NCI-H748 treated with DMSO at 0.1 percent for 48 hours (cell line): ENCODE data around the gene PREX1.

Experiments
- DNase-seq: peaks from one replicate; lab custom pipeline; 2025; lab: John Stamatoyannopoulos, UW

PREX1 gene

DNA sequence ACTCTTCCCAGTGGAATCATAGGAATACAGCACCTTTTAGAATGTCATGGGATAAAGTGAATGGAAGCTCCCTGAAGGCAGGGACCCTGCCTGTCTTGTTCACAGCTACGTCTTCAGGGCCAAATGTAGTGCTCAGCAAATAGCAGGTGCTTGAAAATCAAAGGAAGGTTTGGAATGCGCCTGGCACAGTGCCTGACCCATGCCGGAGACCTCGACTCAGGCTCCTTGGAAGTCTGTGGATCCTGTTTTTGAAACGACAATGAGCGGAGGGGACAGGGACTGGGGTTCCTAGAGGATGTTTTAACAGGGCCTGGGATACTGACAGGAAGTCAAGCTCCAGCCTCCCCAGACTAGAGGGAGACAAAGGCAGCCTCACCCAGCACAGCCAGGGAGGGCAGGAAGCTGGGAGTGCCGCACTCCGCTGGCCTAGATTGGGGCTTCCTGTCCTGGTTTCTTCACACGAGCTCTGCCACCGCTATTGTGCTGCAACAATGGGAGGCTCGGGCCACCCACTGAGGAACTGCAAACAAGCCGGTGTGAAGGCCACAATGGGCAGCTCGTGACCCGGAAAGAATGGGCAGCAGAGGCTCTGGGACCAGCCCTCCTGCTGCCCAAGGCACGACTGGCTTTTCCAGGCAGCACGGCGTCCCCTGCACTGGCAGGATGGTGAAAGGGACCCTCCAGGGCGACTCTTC is 76.7 kb downstream of the PREX1 start:
- peak; percentile 60 for DNase-seq

DNA sequence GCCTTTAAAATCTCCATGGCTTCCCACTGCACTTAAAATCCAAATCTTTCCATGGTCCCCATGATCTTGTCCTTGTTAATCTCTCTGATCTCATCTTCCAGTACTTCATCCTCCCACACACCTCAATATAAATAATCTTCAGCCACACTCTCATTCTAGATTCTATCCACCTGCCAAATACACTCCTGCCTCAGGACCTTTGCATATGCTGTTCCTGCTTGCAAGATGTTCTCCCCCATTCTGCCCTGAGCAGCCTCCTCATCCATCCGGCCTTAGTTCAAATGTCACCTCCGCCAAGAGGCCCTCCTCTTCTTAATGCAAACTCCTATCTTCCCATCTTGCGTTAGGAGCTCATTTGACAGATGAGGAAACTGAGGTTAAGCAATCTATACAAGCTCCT is 77.4 kb downstream of the PREX1 start:
- no peak for DNase-seq

DNA sequence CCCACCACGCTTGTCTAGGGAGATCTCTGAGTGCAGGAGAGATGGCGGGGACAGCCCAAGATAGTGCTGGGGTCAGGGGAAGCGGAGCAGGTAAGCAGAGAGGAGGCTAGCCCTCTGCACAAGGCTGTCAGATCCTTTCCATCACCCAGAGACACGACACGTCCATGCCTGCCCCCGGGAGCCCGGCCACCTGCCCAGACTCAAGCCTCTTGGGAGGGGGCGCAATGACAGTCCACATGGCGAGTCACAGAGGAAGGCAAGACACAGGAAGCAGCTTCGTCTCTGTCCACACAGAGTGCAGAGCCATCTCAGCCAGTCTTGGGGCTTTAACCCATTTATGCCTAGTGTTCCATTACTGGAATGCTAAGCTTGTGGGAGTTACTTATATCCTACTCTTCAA is 78.4 kb downstream of the PREX1 start:
- DNase-seq: no peak

DNA sequence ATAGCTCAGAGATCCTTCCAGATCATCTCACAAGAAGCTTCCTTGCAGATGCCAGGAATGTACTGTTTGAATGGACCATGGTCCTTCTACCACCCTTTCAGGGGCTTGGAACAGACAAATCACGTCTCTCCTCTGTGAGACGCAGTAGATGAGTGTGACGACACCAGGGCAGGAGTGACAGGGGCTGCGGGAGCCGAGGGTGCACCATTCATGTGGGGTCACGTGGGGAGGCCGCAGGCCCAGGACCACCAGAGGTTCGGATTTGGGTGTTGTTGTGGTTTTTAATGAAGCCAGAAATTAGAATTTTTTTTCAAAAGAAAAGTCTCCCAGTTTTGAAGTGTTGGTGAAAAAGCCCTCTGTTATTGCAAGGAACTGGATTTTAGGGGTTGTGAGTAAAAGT is 79.2 kb downstream of the PREX1 start:
- no peak for DNase-seq

DNA sequence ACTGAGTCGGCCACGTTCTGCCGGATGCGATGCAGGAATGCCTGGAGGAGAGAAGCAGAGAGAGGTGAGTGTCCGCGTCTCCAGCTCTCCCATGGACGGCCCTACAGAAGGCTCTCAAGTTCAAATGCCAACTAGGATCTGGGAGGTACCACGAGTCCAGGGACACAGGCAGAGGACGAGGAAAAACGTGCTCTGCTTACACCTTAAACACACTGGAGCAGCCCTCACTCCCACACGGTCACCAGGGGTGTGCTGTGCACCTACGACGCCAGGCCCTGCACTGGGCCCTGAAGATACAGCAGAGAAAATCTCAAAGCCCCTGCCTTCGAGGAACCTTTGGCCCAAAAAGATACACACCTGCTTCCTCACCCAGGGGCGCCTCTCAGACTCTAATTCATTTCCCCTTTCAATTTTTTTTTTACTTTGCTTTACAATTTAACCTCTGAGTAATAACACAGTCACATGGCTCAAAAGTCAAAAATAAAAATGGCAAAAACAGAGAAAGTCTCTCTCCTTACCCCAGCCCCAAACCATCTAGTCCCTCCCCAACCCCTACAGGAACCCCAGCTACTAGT is 79.9 kb downstream of the PREX1 start:
- DNase-seq: no peak

DNA sequence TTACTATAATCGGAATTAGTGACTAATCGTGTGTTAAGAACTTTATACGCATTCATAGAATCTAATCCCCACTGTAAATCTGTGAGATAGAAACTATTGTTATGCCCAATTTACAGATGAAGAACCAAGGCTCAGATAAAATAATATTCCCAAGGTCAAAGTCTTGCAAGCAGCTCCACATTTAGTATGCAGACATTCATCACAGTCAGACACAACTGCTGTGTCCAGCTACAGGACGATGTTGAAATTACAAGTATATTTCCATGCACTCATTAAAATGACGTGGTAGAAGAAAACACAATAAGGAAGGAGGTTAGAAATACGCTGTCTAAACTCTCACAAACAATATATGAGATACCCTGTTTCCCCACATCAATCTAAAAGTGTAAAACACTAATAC is 82.5 kb downstream of the PREX1 start:
- no peak for DNase-seq

DNA sequence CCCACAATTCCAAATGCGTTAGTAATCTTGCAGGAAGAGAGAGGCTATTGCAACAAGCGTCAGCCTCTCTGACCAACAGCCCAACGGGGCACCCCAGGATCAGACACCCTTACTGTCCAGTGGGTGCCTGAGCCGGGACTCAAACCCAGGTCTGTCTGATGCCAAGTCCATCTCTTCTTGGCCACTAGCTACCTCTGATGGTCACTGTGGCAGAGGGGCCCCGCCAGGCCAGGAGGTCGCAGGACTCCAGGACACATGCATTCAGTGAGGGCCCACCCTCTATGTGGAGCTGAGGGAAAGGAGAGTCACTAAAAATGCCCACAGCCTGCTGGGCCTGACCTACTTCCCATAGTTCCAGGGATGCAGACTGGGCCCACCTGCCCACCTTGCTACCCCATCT is 83.3 kb downstream of the PREX1 start:
- DNase-seq: no peak

DNA sequence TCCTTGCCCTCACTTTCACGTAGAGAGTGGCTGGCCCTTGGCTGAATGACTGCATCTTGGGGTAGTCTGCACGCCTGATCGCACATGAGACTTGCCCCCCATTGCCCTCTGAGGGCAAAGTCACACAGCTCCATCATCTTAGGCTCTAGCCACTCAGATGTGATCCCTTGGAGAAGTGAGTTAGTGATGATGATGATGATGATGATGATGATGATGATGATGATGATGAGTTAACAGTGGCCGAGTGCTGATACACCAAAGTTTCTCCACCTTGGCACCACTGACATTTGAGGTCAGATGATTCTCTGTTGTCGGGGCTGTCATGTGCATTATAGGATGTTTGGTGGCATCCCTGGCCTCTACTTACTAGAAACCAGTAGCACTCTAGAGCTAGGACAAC is 84.0 kb downstream of the PREX1 start:
- DNase-seq: no peak

DNA sequence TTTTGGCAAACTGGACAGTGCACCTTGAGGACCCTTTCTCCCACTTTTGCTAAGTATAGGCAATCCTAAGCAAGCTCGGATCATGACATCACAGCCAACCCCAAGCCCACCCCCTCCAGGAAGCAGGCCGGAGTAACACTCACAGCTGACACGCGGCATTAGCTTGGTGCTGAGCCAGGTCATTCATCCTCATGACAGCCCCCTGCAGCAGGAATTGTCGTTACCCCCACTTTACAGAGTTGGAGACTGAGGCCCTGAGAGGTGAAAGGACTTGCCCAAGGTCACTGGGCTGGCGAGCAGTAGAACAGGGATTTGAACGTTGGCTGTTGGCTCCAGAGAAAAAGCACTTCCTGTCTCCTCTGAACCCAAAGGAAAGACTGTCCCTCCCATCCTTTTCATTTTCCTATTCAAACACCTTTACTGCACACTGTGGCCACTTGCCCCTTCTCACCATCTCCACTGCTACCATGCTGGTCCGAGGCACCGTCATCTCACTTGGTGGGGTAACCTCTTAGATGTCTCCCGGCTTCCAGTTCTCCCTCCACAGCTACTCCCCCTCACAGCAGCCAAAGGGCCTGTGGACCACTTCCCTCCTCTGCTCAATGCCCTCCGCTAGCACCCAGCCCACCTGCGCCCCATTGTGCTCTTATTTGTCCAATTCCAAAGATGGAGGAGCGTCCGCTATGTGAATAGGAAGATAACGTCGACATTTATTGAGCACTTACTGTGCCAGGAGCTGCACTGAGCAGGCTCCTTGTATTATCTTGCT is 84.7 kb downstream of the PREX1 start:
- DNase-seq: no peak

DNA sequence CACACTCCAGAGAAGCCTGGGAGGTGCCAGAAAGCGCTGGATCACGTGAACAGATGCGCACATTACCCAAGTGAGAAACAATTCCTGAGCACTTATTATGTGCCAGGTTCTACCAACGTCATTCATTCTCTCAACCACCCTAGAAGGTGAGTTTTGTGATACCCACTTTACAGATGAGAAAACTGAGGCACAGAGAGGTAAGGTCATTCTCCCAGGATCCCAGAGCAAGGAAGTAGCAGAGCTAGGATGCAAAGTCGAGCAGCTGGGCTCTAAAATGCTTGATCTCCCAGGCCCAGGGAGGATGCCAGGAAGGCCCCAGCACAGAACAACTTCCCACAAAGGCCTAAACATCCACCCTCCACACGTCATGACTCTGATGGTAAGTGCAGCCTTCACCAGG is 85.6 kb downstream of the PREX1 start:
- no peak for DNase-seq

DNA sequence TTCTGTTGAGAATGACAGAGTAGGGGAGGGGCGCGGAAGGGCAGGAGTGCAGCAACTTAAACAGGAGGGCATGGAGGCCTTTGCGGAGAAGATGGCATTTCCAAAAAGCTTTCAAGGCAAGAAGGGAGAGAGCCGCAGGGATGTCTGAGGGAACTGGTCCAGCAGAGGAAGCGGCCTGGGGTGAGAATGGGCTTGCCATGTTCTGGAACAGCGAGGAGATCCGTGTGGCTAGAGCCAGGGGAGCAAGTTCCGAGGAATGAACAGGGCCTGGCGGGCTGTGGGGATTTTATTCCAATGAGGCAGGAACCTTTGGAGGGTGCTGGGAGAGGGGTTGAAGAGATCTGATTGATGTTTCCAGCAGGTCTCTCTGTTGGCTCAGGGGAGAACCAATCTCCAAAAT is 86.1 kb downstream of the PREX1 start:
- no peak for DNase-seq

DNA sequence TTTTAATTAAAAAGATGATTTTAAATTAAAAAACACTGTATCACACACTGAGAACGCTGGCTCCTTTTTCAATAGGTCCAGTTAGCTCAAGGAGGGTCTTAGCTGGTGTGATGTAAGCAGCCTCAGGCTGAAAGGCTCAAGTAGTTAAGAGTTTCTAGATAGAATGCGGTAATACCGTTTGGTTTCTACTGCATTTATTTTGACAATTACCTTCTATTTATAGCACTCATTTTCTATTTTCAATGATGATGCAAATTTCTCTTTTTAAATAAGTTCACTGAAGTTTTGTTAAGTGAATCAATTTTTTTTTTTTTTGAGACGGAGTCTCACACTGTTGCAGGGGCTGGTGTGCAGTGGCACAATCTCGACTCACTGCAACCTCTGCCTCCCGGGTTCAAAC is 87.1 kb downstream of the PREX1 start:
- no peak for DNase-seq

DNA sequence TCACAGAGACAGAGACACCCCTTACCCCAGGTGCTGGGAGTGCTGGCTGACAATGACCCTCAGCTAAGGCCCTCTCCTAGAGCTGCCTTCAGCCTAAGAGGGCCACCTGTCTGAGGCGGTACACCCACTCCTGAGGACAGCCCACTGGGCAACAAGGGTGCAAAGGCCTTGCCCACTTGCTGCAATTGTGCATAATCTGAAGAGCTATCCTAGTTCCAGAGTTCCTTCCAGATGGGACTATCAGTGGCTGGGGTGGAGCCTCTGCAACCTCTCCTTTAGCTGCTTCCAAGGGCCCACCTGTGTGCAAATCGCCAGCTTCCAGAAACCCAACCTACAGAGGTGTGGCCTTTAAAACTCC is 87.5 kb downstream of the PREX1 start:
- no peak for DNase-seq

DNA sequence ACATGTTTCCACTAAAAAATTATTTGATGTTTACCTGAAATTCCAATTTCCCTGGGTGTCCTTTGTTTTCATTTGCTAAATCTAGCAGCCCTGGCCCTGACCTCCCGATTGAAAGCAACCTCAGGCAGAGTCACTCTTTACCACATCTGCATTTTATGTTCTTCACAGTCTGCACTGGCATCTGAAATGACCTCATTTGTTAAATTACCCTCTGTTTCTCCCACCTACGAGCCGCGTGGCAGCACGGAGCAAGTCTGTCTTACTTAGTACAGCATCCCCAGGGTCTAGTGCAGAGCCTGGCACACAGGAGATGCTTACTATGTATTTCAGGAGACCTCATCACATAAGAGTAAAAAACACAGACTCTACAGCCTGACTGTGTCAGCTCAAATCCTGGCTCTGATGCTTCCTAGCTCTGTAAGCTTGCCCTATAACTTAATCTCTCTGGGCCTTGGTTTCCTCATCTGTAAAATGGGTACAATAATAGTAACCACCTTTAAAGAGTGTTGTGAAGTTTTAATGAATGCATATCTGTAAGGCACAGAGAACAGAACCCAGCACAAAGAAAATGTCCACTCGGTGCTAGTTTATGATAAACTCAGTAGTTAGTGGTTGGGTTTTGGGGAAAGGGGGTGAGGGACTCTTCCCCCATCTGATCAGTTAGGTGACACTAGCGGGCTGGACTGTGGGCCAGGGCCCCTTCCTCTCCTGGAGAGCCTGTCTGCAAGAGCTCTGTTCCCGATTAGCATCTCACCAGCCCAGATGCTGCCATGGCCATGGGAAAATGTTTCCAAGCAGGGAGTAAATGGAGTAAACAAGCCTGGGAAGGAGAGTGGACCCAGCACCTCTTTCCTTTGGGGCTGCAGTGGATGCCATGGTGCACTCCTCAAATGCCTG is 88.2 kb downstream of the PREX1 start:
- no peak for DNase-seq

DNA sequence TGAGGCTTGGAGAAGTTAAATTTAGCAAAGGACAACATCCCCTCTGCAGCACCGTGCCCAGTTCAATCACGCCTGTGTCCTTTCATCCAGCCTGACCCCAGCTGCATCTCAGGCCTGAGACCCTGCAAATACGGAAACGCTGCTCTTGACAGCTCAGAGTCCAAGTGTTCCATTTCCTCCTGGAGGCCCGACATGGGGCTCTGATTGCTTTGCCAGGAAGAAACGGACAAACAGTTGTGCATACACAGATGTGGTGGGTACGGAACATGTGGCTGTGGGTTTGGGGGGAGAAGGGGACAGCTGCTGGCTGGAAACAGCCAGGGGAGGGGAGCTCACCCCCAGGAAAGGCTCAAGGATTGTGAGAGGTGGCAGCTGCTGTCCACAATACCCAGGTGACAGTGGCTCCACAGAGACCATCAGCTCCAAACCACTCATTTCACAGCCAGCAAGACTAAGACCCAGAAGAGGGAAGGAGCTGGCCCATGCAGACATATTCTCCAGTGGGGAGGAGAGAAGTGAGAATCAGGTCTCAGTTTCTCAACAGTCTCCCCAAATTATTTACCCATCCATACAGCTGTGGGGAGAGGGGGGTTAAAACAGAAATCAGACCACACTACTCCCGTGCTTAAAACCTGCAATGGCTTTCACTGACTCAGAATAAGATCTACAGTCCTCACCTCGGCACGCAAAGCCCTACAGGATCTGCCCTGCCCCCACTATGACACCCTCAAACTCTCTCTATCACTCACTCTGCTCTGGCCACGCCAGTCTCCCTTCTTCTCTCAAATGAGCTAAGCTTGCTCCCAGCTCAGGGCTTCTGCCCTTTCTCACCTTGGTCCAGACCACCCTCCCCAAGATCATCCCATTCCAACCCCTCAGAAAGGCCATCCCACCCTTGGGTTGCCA is 89.1 kb downstream of the PREX1 start:
- DNase-seq: no peak

DNA sequence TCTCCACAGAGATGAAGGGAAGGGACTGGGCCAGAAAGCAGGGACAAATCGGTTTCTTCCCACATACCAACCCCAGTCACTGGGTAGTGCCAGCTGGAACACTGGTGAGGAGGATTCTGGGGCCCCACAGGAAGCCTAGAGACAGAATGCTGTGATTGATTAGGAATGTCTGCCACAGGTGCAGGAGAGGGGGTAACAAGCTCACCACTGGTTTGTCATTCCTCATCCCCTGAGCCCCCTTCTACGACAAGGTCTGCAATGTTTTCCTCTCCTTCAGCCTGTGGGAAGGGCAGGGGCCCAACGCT is 89.8 kb downstream of the PREX1 start:
- DNase-seq: no peak

DNA sequence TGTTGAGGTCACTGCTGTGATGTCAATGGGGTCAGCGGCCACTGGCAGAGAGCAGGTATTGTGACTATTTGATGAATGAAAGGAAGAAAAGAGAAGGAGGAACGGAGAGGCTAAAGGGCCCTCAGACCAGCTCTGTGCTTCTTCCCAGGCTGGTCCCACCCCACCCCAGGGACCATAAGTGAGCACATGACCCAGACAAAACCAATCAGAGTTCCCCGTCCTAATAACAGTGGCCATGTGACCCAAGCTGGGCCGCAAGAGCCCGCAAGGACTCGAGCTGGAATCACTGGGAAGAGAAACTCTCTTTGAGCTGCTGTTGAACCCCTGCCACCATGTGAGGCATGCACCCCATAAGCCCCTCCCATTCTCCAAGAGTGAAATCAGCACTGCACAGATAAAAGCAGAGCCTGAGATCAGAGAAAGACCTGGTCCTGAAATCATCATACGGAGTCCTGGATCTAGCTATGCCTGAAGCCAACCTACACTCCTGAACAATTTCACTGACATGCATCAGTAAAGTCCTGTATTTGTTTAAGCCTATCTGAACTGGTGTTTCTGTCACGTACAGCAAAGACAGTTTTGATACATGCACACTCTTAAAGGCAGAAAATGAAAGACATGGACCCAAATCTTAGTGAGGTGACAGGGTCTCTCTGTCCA is 90.2 kb downstream of the PREX1 start:
- no peak for DNase-seq

DNA sequence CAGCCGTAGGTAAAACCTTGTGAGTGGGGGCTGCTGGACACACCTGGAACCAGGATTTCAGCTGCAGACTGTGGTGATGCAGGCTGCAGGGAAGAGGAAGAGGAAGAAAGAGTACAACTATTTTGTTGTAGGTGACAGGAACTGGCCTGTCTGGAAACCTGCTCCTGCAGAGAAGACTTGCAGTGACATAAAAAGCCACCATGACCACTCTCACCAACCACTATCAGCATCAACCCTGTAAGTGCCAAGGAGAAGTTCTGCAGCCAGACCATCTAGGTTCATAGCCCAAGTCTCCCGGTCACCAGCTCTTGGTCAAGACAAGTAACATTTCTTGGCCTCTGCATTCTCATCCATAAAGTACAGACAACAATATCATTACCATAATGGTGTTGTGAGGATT is 91.2 kb downstream of the PREX1 start:
- no peak for DNase-seq

DNA sequence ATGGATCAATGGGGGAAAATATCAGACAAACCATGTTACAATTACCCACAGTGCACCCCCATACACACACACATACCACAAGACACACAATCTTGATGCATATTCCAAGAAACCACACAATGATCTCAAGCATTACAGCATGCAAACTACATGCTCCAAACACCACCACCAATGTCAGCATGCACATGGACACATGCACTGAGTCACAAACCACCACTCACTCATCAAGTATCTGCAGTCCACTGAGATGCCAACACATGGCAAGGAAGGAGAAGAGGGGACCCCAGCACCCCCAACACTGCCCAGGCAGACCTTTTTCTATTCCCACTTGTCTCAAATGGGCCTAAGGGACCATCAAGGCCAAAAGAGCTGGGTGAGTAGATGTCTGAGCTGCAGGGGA is 91.6 kb downstream of the PREX1 start:
- no peak for DNase-seq

DNA sequence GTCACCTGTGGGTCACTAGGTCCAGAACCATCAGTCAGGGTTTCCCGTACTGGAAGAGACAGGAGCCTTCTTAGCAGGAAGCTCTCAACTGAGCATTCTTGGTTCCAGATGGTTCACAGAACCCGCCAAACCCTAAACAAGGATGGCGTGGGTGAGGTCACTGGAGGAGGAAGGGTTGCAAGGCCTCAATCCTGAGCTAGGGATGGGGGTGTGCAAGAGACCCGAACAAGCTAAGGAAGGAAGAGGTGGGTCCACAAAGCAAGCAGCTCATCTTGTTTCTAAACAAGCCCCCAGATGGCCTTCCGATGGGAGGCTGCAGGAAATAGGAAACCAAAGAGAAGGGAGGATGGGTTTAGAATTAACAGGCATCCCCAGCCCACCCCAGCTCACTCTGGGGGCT is 92.7 kb downstream of the PREX1 start:
- DNase-seq: no peak

DNA sequence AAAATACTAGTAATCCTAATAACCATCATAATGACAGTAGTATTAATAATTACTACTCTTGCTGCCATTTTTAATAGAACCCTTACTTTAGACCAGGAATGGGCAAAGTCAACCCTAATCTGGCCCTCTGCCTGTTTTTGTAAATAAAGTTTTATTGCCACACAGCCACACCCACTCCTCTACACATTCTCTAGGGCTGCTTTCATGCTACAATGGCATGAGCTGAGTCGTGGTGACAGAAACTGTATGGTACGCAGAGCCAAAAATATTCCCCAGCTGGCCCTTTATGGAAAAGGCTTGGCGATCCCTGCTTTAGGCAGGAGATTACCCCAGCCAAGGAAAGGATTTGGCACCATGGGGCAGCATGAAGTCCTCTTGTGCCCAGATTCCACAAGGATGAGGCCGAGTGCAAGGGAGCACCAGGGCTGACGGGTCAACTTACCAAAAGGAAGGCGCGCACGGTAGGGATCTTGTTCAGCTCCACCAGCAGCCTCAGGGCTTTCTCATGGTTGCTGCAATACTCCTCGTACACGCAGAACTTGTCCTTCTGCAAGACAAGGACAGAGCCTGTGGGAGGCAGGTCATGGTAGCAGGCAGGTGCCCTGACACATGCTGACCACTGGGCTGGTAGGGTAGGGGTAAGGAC is 93.6 kb downstream of the PREX1 start:
- no peak for DNase-seq
